GM10266 (cell line): ENCODE results near the gene NR1I3.
"Not testable (repeated sequence)": the region's sequence is repeated elsewhere in the genome, so short reads cannot be mapped to it uniquely, and the experiment has no call there.

Source experiments
- DNase-seq: peaks from one replicate; pipeline ENCODE4 v3.0.0; 2012; ENCODE audit errors: extremely low spot score
- CTCF ChIP-seq: IDR thresholded peaks from 2 replicates; pipeline ENCODE4 v1.5.1; 2012; ENCODE audit warnings: mild to moderate bottlenecking, low read depth; ENCODE audit not compliant: control insufficient read depth, insufficient read depth; ENCODE audit errors: missing control alignments

NR1I3 gene

GRCh38 chr1:161259765-161260164 is 21.8 kb upstream of the NR1I3 start:
- TF ChIP-seq CTCF = no peak
- DNase-seq = no peak

- TF ChIP-seq CTCF = no peak
- DNase-seq = no peak
These were observed 21.3 kb upstream of the NR1I3 start for GRCh38 chr1:161259345-161259702.

- no peak for TF ChIP-seq CTCF
- DNase-seq = peak; percentile 62
These were observed 20.7 kb upstream of the NR1I3 start, which contains the start of gene PCP4L1 for GRCh38 chr1:161258439-161259344. TSS of gene PCP4L1 (plus strand) at chr1:161258745. CDS start at chr1:161258975, 230 bp downstream.

- not testable (repeated sequence) for DNase-seq
These were observed 19.1 kb upstream of the NR1I3 start for GRCh38 chr1:161257109-161257508.

- DNase-seq = not testable (repeated sequence)
These were observed 18.0 kb upstream of the NR1I3 start for GRCh38 chr1:161255955-161256520.

GRCh38 chr1:161255302-161255701 is 17.3 kb upstream of the NR1I3 start:
- DNase-seq = not testable (repeated sequence)

- no peak for TF ChIP-seq CTCF
These were observed 13.6 kb upstream of the NR1I3 start for GRCh38 chr1:161251579-161251978.

GRCh38 chr1:161250829-161251228 is 12.8 kb upstream of the NR1I3 start:
- TF ChIP-seq CTCF = no peak
- no peak for DNase-seq

More at GRCh38 chr1:161251579-161251978, 13.6 kb upstream of the NR1I3 start:
- DNase-seq = no peak

- DNase-seq = not testable (repeated sequence)
These were observed 12.1 kb upstream of the NR1I3 start for GRCh38 chr1:161250100-161250499.
